ENCODE measurements around the gene ZNF660.

Gene ZNF660

GRCh38 chr3:44601749-44602148 is 17.0 kb downstream of the ZNF660 start:
- no peak for TF ChIP-seq CTCF (IDR thresholded peaks at IDR 0.05)
- no peak for TF ChIP-seq ZFX (IDR thresholded peaks at IDR 0.05; ENCODE audit: borderline replicate concordance)
- H3K27ac ChIP-seq, result no peak overlapping the region

GRCh38 chr3:44612678-44613077 is 27.9 kb downstream of the ZNF660 start:
- H3K27ac ChIP-seq, result no peak overlapping the region
- TF ChIP-seq ZFX (IDR thresholded peaks at IDR 0.05; ENCODE audit: borderline replicate concordance) (no peak), CTCF (IDR thresholded peaks at IDR 0.05) (no peak)

- H3K27ac ChIP-seq, result 0 out of 2 replicates have a peak within 1 kb of the TSS, but pooled peaks have one; percentile 37
- no peak for TF ChIP-seq ZFX (IDR thresholded peaks at IDR 0.05; ENCODE audit: borderline replicate concordance)
- no peak for TF ChIP-seq CTCF (IDR thresholded peaks at IDR 0.05)
Measured at GRCh38 chr3:44624749-44625480, 40.2 kb downstream of the ZNF660 start, which contains the start of gene ZNF197. TSS of gene ZNF197 (plus strand) at chr3:44625036. CDS start at chr3:44629155, 4,119 bp downstream.

GRCh38 chr3:44628716-44629115 is 44.0 kb downstream of the ZNF660 start:
- H3K27ac ChIP-seq, result no peak overlapping the region
- TF ChIP-seq CTCF (IDR thresholded peaks at IDR 0.05), result no peak
- no peak for TF ChIP-seq ZFX (IDR thresholded peaks at IDR 0.05; ENCODE audit: borderline replicate concordance)

- no peak overlapping the region for H3K27ac ChIP-seq
- TF ChIP-seq ZFX (IDR thresholded peaks at IDR 0.05; ENCODE audit: borderline replicate concordance) (no peak), CTCF (IDR thresholded peaks at IDR 0.05) (no peak)
Measured at GRCh38 chr3:44632193-44632592, 47.4 kb downstream of the ZNF660 start.

GRCh38 chr3:44642337-44642736 is 57.6 kb downstream of the ZNF660 start:
- no peak overlapping the region for H3K27ac ChIP-seq
- TF ChIP-seq CTCF (IDR thresholded peaks at IDR 0.05) (no peak), ZFX (IDR thresholded peaks at IDR 0.05; ENCODE audit: borderline replicate concordance) (no peak)

- no peak for TF ChIP-seq CTCF (IDR thresholded peaks at IDR 0.05)
- TF ChIP-seq ZFX (IDR thresholded peaks at IDR 0.05; ENCODE audit: borderline replicate concordance), result no peak
Measured at GRCh38 chr3:44643024-44643423, 58.3 kb downstream of the ZNF660 start.

More at GRCh38 chr3:44643024-44643423, 58.3 kb downstream of the ZNF660 start:
- H3K27ac ChIP-seq, result no peak overlapping the region

Data from 22Rv1 (cell line).